Sigmoid colon (tissue), 7 donors: Measurements from ENCODE around the gene VAC14. TPM values are rescaled to one million over a fixed set of nuclear protein-coding genes. Genes with fewer than 3 reads are reported as not detected.
"Not testable (repeated sequence)": the region's sequence is repeated elsewhere in the genome, so short reads cannot be mapped to it uniquely, and the experiment has no call there.

ENCODE experiments used
- DNase-seq: peaks from one replicate; pipeline ENCODE4 v3.0.0-alpha.2; 2019
- H3K27ac ChIP-seq, 4 donors: fragments of 200-600 bp; sonication (generic); one replicate each; pipeline ENCODE4 v1.5.1; 2016 to 2019; ENCODE audit warnings: mild to moderate bottlenecking in 1 of 4
- H3K27me3 ChIP-seq, 3 donors: fragments of 200-600 bp; sonication (generic); one replicate each; pipeline ENCODE4 v1.5.1; 2019; ENCODE audit warnings: mild to moderate bottlenecking in 1 of 3
- H3K36me3 ChIP-seq, 4 donors: fragments of 200-600 bp; sonication (generic); one replicate each; pipeline ENCODE4 v1.5.1; 2016 to 2019
- H3K4me1 ChIP-seq, 4 donors: fragments of 200-600 bp; sonication (generic); one replicate each; pipeline ENCODE4 v1.5.1; 2017 to 2019
- H3K4me3 ChIP-seq, 4 donors: fragments of 200-600 bp; sonication (generic); one replicate each; pipeline ENCODE4 v1.5.1; 2017 to 2019; ENCODE audit warnings: mild to moderate bottlenecking in 2 of 4, moderate library complexity in 1 of 4
- H3K9me3 ChIP-seq, 4 donors: fragments of 200-600 bp in 3 of 4; sonication (generic) in 3 of 4; one replicate each; pipeline versions ENCODE4 v1.5.1 to v1.6.1; 2013 to 2019
- EP300 ChIP-seq, 4 donors: sonication (generic); formaldehyde crosslinking; IDR thresholded peaks; one replicate each; pipeline ENCODE4 v1.6.1; 2017; ENCODE audit warnings: antibody characterized with exemption in 4 of 4
- POLR2A ChIP-seq, 2 donors: fragments of 450-650 bp; IDR thresholded peaks; one replicate each; pipeline ENCODE4 v1.6.1; 2016; ENCODE audit warnings: antibody characterized with exemption in 2 of 2, mild to moderate bottlenecking in 2 of 2, moderate library complexity in 2 of 2
- POLR2AphosphoS5 ChIP-seq, 4 donors: sonication (generic); formaldehyde crosslinking; IDR thresholded peaks; one replicate each; pipeline ENCODE4 v1.6.1; 2017; ENCODE audit warnings: antibody characterized with exemption in 4 of 4
- WGBS, 2 donors: extraction: QIAGEN DNeasy Blood & Tissue Kit; methylation state at CpG; one replicate each; pipeline ENCODE4 v1.1.7; 2013; 5-methylcytosine and 5-hydroxymethylcytosine counted together
- intact Hi-C: fragments of 100-400 bp; cut with DNase I; formaldehyde crosslinking; loops from one replicate; pipeline ENCODE4 v1.15.1; 2023
- polyA plus RNA-seq, 3 donors: library from polyadenylated mRNA; stranded (reverse); fragments of 200-250 nt; gene quantifications; one replicate each; pipeline ENCODE4 v1.2.3, GENCODE V29; 2013
- total RNA-seq, 4 donors: library from RNA; depleted of rRNA; stranded (reverse); fragments of >200 nt; gene quantifications; one replicate each; pipeline ENCODE4 v1.1.0, GENCODE V29; 2016
- TF ChIP-seq, protein P1 (sequence below), 4 experiments: fragments of 450-650 bp in 3 of 4; fragments of 200-600 bp in 1 of 4; IDR thresholded peaks; one replicate each; pipeline ENCODE4 v1.5.1; 2016 to 2019; ENCODE audit warnings: antibody characterized with exemption in 4 of 4, mild to moderate bottlenecking in 3 of 4, moderate library complexity in 2 of 4
- donor health status: healthy with polysubstance abuse.
- donor health status: Bipolar disorder and iron deficiency.
- donor health status: healthy.

Gene VAC14
- total and polyA plus RNA-seq, 7 donors, result 16.8 to 36.2 (median 22.1) TPM

DNA sequence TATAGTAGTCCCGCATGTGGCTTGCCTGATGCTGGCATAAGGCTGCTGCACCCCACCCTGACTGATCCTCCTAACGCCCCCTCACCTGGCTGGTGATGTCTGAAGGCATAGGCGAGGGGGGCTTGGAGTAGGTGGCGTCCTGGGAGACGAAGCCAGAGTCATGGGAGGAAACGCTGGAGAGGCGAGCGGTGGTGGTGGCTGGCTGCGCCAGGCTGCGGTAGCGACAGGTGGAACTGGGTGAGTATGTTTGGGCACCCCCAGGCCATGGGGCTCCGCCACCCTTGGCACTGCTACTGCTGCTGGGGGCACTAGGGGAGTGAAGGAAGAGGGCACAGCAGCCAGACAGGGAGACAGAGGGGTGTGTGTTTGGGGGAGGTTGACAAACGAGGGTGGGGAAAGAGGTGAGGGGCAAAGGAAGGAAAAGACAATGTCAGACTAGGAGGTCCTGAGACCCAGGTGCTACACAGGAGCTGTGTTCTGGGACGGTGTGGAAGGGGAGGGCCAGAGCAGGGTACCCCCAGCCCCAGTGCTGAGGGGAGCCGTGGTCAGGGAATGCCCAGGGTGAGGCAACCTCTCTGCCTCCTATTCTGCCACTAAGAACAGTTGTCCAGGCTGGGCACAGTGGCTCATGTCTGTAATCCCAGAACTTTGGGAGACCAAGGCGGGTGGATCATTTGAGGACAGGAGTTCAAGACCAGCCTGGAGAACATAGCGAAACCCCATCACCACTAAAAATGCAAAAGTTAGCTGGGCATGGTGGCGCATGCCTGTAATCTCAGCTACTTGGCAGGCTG lies 126.5 kb downstream of the VAC14 start:
- DNase-seq, result peak; percentile 56
- Histone ChIP-seq H3K9me3 (no peaks in the 10 kb centered on the region), H3K36me3 (peaks cover 40 to 99% (median 80%) of the 10 kb centered on the region in 4 donors), H3K4me3 (no peak overlapping the region), H3K27me3 (no peaks in the 10 kb centered on the region), H3K27ac (peak overlapping the region in 2 of 4 donors; percentile 20 to 41), H3K4me1 (peaks cover 0 to 16% (median 2%) of the 10 kb centered on the region in 4 donors)
- TF ChIP-seq POLR2A (IDR thresholded peaks at IDR 0.05), result no peak
- intact Hi-C loops, result no loop called here
- WGBS, 2 donors, result 93 to 94% methylated on average over 18 of the region's 18 CpGs

DNA sequence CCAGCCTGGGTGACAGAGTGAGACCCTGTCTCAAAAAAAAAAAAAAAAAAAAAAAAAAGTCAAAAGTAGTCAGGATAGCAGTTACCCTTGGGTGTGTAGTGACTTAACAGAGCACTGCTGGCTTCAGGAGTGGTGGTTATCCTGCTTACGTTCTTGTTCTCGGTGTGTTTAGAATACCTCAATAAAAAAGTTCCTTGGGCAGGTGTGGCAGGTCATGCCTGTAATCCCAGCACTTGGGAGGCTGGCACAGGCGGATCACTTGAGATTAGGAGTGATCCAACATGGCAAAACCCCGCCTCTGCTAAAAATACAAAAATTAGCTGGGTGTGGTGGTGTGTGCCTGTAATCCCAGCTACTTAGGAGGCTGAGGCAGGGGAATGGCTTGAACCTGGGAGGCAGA lies 130.0 kb downstream of the VAC14 start:
- H3K27ac ChIP-seq, H3K4me1 ChIP-seq, intact Hi-C loops, H3K27me3 ChIP-seq, H3K9me3 ChIP-seq, H3K4me3 ChIP-seq: not testable (repeated sequence)
- DNase-seq, result peak; percentile 34
- 35 to 89% methylated on average over 4 of the region's 4 CpGs for WGBS, 2 donors
- peaks cover 31 to 98% (median 66%) of the 10 kb centered on the region in 4 donors for H3K36me3 ChIP-seq

DNA sequence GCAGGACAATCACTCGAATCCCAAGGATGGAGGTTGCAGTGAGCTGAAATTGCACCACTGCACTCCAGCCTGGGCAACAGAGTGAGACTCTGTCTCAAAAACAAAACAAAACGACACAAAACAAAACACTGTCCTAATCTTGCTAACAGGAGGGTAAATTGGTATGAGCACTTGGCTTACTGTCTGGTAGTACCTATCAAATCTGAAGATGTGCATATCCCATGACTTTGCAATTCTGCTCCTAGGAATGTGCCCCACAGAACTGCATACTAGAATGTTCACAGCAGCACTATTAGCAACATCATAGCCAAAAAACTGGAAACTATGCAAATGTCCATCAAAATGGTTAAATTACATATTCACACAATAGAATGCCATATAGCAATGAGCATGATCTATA lies 130.8 kb downstream of the VAC14 start:
- Histone ChIP-seq H3K27ac (no peak overlapping the region), H3K36me3 (peaks cover 38 to 98% (median 66%) of the 10 kb centered on the region in 4 donors), H3K9me3 (no peaks in the 10 kb centered on the region), H3K4me1 (peaks cover 0 to 2% (median 0%) of the 10 kb centered on the region in 4 donors), H3K27me3 (no peaks in the 10 kb centered on the region), H3K4me3 (no peak overlapping the region)
- WGBS, 2 donors, result 88 to 91% methylated on average over 2 of the region's 2 CpGs
- intact Hi-C loops, result no loop called here
- TF ChIP-seq POLR2AphosphoS5 (IDR thresholded peaks at IDR 0.05), result no peak
- DNase-seq, result no peak

DNA sequence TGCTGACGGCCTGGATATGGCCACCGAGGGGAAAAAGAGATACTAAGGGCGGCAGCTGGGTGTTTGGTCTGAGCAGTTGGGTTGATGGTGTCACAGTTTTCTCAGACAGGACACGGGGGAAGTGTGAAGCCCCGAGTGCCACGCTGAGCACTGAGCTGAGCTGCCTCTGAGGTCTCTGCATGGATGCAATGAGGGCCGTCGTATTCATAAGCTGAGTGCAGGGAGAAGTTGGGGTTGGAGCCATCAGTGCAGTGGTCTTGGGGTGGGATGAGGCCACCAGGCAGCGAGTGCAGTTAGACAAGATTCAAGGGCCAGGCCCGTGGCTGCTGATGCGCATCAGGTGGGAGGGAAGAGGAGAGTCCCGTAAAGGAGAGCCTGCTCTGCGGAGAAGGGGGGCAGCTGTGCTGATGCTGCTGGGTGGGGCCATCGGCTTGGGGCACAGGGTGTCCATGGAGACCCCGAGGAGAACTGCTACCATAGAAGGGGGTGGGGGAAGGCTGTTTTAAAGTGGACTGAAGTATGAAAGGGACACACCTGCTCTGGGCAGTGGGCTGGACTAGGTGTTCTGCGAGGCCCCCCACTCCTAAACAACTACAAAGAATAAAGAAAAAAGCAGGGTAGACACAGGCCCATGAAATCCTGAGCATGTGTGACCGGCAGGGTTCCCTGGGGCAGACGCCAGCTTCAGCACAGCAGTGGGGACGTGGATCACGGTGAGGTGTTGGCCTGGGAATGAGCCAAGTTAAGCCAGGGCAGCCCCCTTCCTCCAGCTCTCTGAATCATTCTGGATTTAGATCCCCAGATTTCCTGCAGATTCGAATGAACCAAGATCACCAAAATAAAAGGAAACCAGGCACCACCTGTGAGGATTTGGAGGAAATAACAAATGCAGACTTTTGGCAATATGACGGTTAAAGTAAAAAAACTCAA lies 134.9 kb downstream of the VAC14 start:
- Histone ChIP-seq H3K4me1 (peaks cover 0 to 30% (median 27%) of the 10 kb centered on the region in 4 donors), H3K9me3 (no peaks in the 10 kb centered on the region), H3K36me3 (peaks cover 63 to 81% (median 64%) of the 10 kb centered on the region in 4 donors), H3K27ac (no peak overlapping the region), H3K4me3 (no peak overlapping the region), H3K27me3 (no peaks in the 10 kb centered on the region)
- intact Hi-C loops, result no loop called here
- WGBS, 2 donors, result 89 to 93% methylated on average over 22 of the region's 22 CpGs
- DNase-seq, result peak; percentile 64
- TF ChIP-seq POLR2A (IDR thresholded peaks at IDR 0.05) (no peak), POLR2AphosphoS5 (IDR thresholded peaks at IDR 0.05) (no peak), EP300 (IDR thresholded peaks at IDR 0.05) (no peak)
- TF ChIP-seq, protein P1, sequence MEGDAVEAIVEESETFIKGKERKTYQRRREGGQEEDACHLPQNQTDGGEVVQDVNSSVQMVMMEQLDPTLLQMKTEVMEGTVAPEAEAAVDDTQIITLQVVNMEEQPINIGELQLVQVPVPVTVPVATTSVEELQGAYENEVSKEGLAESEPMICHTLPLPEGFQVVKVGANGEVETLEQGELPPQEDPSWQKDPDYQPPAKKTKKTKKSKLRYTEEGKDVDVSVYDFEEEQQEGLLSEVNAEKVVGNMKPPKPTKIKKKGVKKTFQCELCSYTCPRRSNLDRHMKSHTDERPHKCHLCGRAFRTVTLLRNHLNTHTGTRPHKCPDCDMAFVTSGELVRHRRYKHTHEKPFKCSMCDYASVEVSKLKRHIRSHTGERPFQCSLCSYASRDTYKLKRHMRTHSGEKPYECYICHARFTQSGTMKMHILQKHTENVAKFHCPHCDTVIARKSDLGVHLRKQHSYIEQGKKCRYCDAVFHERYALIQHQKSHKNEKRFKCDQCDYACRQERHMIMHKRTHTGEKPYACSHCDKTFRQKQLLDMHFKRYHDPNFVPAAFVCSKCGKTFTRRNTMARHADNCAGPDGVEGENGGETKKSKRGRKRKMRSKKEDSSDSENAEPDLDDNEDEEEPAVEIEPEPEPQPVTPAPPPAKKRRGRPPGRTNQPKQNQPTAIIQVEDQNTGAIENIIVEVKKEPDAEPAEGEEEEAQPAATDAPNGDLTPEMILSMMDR (IDR thresholded peaks at IDR 0.05), result no peak

DNA sequence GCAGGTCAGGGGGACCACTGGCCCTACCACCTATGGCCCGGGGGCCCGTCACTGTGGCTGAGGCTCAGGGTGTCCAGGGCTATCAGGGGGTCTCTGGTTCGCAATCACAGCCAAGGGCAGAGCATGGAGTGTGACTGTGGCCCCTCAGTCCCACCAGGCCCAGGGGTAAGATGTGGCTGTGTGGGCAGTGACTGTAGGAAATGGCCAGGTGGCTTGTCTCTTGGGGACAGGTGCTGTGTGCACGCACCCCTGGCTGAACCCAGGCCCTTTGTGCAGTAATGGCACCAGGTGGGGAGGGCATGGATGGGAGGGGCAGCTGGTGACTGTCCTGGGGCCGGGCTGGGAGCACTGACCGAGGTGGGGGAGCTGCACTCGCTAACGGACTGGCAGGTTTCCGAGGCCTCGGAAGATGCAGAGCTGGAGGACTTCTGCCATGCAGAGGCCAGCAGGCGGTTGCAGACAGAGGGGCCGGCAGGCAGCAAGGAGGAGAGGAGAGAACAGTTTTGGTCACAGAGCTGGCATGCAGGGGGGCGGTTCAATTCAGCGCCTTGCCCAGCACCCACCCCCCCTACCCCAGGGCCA lies 135.8 kb downstream of the VAC14 start:
- no peak overlapping the region for H3K27ac ChIP-seq
- 91 to 93% methylated on average over 14 of the region's 14 CpGs for WGBS, 2 donors
- TF ChIP-seq, protein P1 (IDR thresholded peaks at IDR 0.05), result no peak
- no peak for TF ChIP-seq POLR2A (IDR thresholded peaks at IDR 0.05)
- TF ChIP-seq POLR2AphosphoS5 (IDR thresholded peaks at IDR 0.05), result no peak
- no peak for TF ChIP-seq EP300 (IDR thresholded peaks at IDR 0.05)
- no peaks in the 10 kb centered on the region for H3K27me3 ChIP-seq
- H3K4me3 ChIP-seq, result no peak overlapping the region
- peaks cover 54 to 73% (median 60%) of the 10 kb centered on the region in 4 donors for H3K36me3 ChIP-seq
- peak; percentile 65 for DNase-seq
- H3K4me1 ChIP-seq, result peaks cover 0 to 36% (median 29%) of the 10 kb centered on the region in 4 donors
- no peaks in the 10 kb centered on the region for H3K9me3 ChIP-seq
- intact Hi-C loops, result no loop called here
